CD4-positive, alpha-beta T cell treated with Interleukin-17A for 1 hour (primary cell): ENCODE results near the gene PRICKLE1.

Source experiments
- DNase-seq: peaks from one replicate; pipeline ENCODE4 v3.0.0-alpha.2; 2020

PRICKLE1 gene

DNA sequence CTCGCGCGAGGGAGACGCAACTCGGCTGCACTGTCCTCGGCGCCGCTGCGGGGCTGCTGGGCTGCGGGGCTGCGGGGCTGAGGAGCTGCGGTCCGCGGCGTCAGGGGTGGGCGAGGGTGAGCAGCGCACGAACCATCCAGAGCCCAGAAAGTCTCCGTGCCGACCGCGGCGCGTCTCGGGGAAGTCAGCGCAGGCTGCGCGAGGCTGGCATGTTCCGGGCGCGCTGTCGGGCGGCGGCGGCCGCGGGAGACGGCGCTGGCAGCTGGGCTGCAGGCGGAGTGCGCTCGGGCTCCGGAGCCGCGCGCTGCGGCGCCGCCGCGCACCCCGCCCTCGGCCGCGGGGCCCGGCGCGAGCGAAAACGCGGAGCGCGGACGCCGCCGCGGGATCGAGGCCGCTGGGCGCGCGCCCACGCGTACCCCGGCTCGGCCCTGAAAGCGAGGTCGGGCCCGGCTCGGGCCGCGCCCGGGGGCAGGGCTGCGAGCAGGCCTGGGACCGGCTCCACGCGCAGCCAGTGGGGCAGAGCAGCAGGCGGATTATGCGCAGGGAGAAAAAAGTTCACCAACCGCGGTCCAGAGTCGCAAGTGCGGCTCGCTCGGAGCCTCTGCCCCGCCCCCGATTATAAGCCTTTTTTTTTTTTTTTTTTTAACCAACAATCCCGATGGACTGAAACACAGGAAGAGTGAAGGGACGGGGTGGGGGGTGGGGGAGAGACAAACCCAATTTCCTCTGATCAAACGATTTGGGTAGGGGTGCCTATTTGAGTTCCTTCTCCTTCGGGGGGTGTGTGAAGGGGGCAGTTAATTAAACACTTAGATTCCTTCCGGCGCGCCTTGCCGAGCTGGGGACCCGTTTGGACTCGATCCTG, at the start of gene PRICKLE1:
TSS of gene PRICKLE1 (minus strand) at position 282 of the 865 bp plus-strand sequence. CDS start 117,230 bp downstream, outside the sequence.
- no peak for DNase-seq

- no peak for DNase-seq
Observed at GRCh38 chr12:42638697-42639096, 49.2 kb upstream of the PRICKLE1 start.

DNA sequence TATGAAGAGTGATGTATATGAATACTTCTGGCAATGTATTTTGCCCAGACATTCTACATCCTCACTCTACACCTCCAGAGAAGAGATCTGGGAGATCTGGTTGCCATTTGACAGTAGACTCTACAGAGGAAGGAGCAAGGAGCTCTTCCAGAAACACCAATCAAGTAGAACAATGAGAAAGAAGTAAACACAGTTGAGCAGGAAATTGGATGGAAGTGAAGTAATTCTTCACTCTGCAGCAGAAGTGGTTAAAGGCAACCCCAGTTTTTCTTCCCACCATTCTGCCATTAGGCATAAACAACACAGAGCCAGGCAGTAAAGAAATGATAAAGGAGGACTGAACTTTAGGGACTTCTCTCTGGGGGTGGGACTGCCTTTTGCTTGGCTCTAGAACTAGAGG, 48.5 kb upstream of the PRICKLE1 start:
- no peak for DNase-seq

DNA sequence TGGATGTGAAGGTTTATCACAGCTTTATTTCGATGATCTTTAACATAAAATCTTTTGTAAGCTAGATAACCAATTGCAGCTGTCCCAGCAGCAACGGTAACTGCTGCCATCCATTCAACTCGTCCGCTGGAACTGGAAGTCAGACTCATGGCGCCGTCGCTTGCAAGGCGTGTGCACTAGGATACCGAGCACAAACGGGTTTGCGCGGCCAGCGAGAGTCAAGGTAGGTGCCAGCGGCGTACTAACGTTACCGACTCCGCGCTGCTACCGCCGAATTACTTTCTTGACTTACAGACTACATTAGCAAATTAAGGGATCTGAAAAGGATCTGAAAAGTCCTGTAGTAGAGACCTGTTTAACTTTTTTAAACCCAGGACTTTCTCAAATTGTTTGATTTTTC, 47.4 kb upstream of the PRICKLE1 start:
- no peak for DNase-seq

GRCh38 chr12:42633594-42633993, 44.0 kb upstream of the PRICKLE1 start:
- no peak for DNase-seq

DNA sequence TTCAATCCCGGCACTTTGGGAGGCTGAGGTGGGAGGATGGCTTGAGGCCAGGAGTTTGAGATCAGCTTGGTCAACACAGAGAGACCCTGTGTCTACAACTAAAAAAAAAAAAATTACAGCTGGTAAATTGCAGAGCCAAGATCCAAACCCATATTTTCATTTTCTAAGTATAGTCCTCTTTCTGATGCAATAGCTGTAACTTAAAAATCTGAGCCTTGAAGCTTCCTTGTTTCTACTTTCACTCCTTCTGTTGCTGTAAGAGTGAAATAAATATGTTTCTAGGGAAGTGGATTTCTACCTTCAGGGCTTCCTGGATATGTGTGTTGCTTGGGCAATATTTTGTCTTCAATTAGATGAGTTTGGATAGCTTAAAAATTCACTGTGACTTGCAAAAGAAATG, 42.0 kb upstream of the PRICKLE1 start:
- no peak for DNase-seq

DNA sequence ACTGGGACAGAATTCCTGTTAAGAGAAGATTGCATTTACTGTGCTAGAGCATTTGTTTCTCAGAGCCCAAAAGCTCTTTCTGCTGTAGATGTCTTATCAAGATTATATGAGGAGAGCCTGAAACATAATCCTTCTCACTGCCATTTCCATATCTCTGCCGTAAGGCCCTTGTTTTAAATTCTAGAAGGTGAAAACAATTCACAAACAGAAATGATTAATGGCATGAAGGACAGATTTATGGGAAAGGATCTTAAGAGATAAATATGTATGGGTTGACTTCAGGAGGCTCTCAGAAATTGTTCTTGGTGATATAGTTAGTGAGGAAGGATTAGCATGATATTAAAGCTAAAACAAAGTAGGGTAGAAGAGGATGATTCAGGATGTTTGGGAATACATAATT, 40.8 kb upstream of the PRICKLE1 start:
- no peak for DNase-seq

- DNase-seq, result no peak
Observed at GRCh38 chr12:42627151-42627550, 37.6 kb upstream of the PRICKLE1 start.

GRCh38 chr12:42625611-42626010, 36.1 kb upstream of the PRICKLE1 start:
- no peak for DNase-seq

DNA sequence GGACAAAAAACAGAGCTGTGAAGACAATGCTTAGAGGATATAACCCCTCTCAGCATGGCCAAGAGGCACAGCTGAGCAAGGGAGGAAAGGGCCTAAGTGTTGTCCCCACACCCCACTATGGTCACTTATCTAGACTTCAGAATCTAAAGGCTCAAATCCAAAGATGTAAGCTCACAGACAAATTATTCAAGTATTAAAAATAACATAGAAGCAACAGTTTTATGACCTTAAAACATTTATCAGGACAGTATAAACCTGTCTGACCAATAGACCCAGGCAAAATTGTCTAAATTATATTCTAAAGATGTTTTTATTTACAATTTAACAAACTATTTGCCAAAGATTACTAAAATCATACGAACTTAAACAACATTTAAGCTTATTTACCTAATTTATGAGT, 28.1 kb upstream of the PRICKLE1 start:
- DNase-seq, result no peak

DNA sequence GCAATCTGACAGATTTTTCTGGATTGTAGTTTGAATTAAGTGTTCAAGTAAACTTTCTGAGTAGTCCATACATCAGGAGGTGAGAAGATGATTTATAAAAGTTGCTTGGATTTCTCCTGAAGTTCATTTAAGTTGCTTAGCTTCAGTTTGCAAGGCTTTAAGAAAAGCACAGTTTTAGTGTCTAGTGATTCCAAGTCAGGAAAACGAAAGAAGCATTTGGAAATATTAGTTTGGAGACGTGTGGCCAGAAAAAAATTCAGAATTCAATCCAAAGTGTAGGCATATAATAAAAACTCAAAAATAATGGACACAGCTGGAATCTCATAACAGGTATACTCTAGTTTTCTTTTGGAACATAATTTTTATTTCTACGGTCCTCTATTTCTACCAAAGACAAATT, 25.5 kb upstream of the PRICKLE1 start:
- no peak for DNase-seq

GRCh38 chr12:42612231-42612613, 22.7 kb upstream of the PRICKLE1 start:
- no peak for DNase-seq

DNA sequence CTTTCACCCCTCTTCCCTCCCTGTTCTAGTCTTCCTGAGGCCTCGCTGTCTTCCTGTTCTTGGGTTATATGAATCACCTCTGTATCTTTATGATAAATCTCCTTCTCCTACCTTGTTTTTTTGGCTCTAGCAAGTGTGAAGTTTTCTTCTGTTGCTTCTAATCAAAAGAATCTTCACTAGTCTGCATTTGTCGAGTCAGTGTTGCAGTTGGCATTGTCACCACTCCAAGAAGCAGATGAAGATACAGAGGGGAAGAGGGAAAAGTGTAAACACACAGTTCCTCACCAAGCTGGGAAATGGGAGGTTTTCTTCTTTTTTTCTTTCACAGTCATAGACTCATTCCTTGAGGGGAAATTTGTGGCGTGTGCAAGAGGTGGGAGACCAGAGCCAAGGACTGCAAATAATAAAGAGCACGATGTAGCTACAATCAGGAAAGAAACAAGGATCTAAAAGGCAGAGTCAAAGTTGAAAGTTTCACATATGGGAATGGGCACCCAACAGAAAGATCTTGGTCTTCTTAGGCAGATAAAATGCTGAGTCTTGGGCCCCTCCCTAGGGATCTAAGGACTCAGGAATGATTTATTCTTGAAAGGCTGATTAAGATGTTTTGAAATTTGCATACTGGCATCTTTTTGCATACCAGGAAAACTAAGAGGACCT, 22.2 kb upstream of the PRICKLE1 start:
- no peak for DNase-seq

- DNase-seq, result no peak
Observed at GRCh38 chr12:42609605-42610004, 20.1 kb upstream of the PRICKLE1 start.

DNA sequence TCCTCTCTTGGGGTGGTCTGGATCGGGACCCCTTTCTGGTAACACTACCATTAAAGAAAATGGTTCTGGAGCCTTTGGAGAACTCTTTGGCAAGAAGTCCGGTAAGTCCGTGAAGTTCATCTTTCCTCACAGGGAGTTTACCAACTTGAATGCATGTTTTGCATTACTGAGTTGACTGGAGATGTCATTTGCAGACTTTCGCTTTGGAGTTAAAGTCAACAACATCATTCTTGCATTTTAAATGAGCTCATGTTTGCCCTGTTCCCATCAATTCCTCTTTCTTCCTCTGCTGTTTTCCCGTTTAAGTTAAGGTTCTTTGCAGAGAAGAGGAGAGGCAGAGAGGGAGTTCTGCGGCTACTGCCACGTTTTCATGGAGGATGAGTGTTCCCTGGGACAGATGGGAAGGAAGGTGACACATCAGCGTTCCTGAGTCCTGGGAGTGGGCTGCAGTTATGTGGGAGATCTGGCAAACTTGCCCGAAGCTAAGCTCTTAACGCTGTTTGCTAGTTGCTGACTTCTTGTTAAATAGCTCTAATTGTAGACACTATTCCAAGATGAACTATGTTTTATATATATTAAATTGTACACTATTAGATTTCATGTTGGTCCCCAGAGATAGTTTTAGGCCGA, 18.8 kb upstream of the PRICKLE1 start:
- no peak for DNase-seq

- DNase-seq, result no peak
Observed at GRCh38 chr12:42607584-42608058, 18.1 kb upstream of the PRICKLE1 start.

- DNase-seq, result no peak
Observed at GRCh38 chr12:42606471-42606870, 16.9 kb upstream of the PRICKLE1 start.

DNA sequence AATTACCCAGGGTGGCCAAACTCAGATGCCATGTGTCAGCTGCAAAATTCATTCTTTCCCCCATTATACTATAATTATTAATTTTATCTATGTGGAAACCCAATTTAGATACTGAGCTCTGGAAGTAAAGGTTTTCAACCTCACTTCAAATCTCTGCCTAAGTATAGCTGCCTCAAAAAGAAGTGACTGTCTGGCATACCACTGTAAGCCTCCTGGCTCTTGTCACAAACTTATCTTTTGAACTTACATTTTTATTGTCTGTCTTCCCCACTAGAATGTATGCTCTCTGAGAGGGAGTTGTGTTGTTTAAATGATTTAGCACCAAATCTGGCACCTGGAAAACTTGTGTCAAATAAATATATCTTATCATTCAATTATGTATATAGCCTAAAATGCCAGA, 16.1 kb upstream of the PRICKLE1 start:
- no peak for DNase-seq

GRCh38 chr12:42603246-42603990, 13.9 kb upstream of the PRICKLE1 start:
- no peak for DNase-seq

DNA sequence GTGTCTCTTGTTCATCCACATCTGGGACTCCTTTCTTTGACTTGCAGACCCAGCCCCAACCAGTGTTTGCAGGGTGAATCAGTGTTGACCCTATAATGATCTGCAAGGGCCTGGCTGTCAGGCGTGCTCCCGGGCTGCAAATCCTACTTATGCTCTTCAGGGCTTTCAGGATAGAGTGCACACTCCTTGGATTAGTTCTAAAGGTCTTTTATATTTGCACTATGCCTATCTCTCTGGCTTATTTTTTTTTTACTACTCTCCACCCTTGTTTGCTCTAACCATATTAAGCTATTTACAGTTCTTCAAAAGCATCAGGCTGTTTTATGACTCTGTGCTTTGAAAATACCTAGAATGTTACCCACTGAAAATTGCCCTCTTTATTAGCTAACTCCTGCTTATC, 4.3 kb upstream of the PRICKLE1 start:
- DNase-seq, result no peak

- no peak for DNase-seq
Observed at GRCh38 chr12:42590330-42590934, 886 bp upstream of the PRICKLE1 start.
